HL-60 (cell line): ENCODE data around the gene TMEM88.

Source experiments
- DNase-seq, 2 experiments: peaks; one replicate each; pipeline ENCODE4 v3.0.0-alpha.2; 2010 to 2020; ENCODE audit warnings: low read depth in 1 of 2, low spot score in 1 of 2
- H3K27ac ChIP-seq: fragments of 250-450 bp; sonication (Bioruptor Pico); replicated peaks from 2 replicates; pipeline ENCODE4 v1.5.1; 2020; ENCODE audit warnings: mild to moderate bottlenecking, moderate library complexity
- H3K27me3 ChIP-seq: fragments of 250-450 bp; sonication (Bioruptor Pico); 2 replicates; pipeline ENCODE4 v1.5.1; 2021; ENCODE audit warnings: mild to moderate bottlenecking, moderate library complexity; ENCODE audit not compliant: insufficient read depth, poor library complexity, severe bottlenecking
- H3K4me3 ChIP-seq: replicated peaks from 2 replicates; pipeline ENCODE4 v1.5.1; 2011; ENCODE audit warnings: mild to moderate bottlenecking, control low read depth, low read length; ENCODE audit not compliant: insufficient read depth
- GABPA ChIP-seq: IDR thresholded peaks from 2 replicates; pipeline ENCODE4 v1.6.1; 2012; ENCODE audit warnings: low read depth
- POLR2AphosphoS5 ChIP-seq: IDR thresholded peaks from 2 replicates; pipeline ENCODE4 v1.6.1; 2012; ENCODE audit warnings: low read depth
- REST ChIP-seq: IDR thresholded peaks from 2 replicates; pipeline ENCODE4 v1.6.1; 2012; ENCODE audit warnings: low read depth; ENCODE audit not compliant: insufficient replicate concordance
- SPI1 ChIP-seq: IDR thresholded peaks from 2 replicates; pipeline ENCODE4 v1.6.1; 2012; ENCODE audit warnings: low read depth, mild to moderate bottlenecking, borderline replicate concordance
- TF ChIP-seq, protein P1 (sequence below): IDR thresholded peaks from one replicate; pipeline ENCODE4 v1.5.1; 2011; ENCODE audit warnings: low read length, control low read depth, inconsistent platforms; ENCODE audit not compliant: insufficient read depth

TMEM88 gene

GRCh38 chr17:7893187-7893880, 38.5 kb downstream of the TMEM88 start:
- no peak overlapping the region for H3K27ac ChIP-seq
- H3K27me3 ChIP-seq: no peaks in the 10 kb centered on the region
- no peak for DNase-seq
- TF ChIP-seq SPI1 (no peak), REST (no peak), POLR2AphosphoS5 (no peak), GABPA (no peak)
- TF ChIP-seq, protein P1, sequence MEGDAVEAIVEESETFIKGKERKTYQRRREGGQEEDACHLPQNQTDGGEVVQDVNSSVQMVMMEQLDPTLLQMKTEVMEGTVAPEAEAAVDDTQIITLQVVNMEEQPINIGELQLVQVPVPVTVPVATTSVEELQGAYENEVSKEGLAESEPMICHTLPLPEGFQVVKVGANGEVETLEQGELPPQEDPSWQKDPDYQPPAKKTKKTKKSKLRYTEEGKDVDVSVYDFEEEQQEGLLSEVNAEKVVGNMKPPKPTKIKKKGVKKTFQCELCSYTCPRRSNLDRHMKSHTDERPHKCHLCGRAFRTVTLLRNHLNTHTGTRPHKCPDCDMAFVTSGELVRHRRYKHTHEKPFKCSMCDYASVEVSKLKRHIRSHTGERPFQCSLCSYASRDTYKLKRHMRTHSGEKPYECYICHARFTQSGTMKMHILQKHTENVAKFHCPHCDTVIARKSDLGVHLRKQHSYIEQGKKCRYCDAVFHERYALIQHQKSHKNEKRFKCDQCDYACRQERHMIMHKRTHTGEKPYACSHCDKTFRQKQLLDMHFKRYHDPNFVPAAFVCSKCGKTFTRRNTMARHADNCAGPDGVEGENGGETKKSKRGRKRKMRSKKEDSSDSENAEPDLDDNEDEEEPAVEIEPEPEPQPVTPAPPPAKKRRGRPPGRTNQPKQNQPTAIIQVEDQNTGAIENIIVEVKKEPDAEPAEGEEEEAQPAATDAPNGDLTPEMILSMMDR: no peak
- H3K4me3 ChIP-seq: no peak overlapping the region

GRCh38 chr17:7894226-7894625, 39.4 kb downstream of the TMEM88 start:
- no peaks in the 10 kb centered on the region for H3K27me3 ChIP-seq
- H3K4me3 ChIP-seq: no peak overlapping the region
- TF ChIP-seq REST: no peak
- TF ChIP-seq, protein P1: no peak
- no peak for TF ChIP-seq SPI1
- no peak for TF ChIP-seq POLR2AphosphoS5
- no peak for TF ChIP-seq GABPA
- DNase-seq: no peak
- no peak overlapping the region for H3K27ac ChIP-seq

- H3K27me3 ChIP-seq: no peaks in the 10 kb centered on the region
- no peak for TF ChIP-seq REST
- no peak for TF ChIP-seq POLR2AphosphoS5
- no peak for TF ChIP-seq SPI1
- no peak for TF ChIP-seq GABPA
- TF ChIP-seq, protein P1: no peak
- DNase-seq: no peak
Observed at GRCh38 chr17:7894866-7895265, 40.0 kb downstream of the TMEM88 start.

More at GRCh38 chr17:7894866-7895265, 40.0 kb downstream of the TMEM88 start:
- Histone ChIP-seq H3K27ac (no peak overlapping the region), H3K4me3 (no peak overlapping the region)
